Measurements from ENCODE around the gene OR56B4.

The OR56B4 gene

DNA sequence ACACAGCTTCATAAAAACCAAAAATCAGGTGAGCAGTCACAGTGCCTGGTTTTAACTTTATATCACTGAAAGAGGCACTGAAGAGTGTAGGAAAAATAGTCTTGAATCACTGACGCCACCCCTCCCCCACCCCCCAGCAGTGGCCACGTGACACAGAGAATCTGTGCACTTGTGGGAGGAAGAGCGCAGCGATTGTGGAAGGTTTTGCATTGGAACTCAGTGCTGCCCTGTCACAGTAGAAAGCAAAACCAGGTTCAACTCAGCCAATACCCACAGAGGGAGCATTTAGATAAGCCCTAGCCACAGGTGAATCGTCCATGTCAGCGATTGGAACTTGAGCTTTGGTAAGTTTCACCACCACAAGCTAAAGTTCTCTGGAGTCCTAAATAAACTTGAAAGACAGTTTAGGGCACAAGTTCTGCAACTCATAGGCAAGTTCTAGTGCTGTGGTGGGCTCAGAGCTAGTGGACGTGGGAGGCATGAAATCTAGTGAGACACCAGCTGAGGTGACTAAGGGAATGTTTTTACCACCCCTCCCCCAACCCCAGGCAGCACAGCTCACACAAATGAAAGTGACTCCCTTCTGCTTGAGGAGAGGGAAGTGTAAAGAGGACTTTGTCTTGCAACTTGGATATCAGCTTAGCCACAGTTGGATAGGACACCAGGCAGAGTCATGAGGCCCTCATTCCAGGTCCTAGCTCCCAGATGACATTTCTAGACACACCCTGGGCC is 49.3 kb downstream of the OR56B4 start:
- no peak for DNase-seq

Measured in NCI-H226 (cell line).